ENCODE measurements around the gene ALG9.

DNA sequence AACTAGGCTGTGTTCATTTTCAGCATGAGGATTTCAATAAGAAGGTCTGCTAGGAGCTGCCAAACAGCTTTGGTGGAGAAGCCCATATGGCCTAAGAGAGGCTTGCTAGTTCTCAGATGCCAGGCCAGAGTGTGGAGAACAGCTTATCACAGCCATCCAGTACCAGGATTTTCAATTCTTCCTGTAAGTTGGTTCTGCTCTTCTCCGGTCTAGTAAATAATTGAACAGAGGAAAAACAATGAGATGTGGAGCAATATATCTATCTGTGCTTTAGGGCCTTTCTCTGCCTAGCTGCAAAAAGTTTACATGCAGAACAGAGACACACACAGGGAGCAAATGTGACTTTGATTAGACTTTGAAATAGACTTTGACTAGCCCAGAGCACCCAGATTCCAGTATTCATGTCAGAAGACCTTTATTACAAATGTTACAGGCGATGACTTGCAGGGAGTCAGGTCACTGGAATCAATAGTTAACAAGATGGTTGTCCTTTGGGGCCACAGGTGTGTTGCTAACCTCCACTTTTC lies 85.4 kb downstream of the ALG9 start:
- TF ChIP-seq TCF7L2 (IDR thresholded peaks at IDR 0.05; ENCODE audit: borderline replicate concordance, extremely low read depth, insufficient read depth, insufficient read length), result no peak
- TF ChIP-seq CTCF (IDR thresholded peaks at IDR 0.05 in 2 of 3, conservative IDR thresholded peaks at IDR 0.05 in 1 of 3; ENCODE audit: borderline replicate concordance in 1 of 3, insufficient read depth in 1 of 3, low read depth in 2 of 3, low read length in 2 of 3), result no peak
- TF ChIP-seq POLR2A (IDR thresholded peaks at IDR 0.05; ENCODE audit: borderline replicate concordance, extremely low read depth, insufficient read depth, insufficient read length), result no peak
- TF ChIP-seq POLR2AphosphoS5 (IDR thresholded peaks at IDR 0.05; ENCODE audit: low read depth, low read length), result no peak
- TF ChIP-seq, protein P1, sequence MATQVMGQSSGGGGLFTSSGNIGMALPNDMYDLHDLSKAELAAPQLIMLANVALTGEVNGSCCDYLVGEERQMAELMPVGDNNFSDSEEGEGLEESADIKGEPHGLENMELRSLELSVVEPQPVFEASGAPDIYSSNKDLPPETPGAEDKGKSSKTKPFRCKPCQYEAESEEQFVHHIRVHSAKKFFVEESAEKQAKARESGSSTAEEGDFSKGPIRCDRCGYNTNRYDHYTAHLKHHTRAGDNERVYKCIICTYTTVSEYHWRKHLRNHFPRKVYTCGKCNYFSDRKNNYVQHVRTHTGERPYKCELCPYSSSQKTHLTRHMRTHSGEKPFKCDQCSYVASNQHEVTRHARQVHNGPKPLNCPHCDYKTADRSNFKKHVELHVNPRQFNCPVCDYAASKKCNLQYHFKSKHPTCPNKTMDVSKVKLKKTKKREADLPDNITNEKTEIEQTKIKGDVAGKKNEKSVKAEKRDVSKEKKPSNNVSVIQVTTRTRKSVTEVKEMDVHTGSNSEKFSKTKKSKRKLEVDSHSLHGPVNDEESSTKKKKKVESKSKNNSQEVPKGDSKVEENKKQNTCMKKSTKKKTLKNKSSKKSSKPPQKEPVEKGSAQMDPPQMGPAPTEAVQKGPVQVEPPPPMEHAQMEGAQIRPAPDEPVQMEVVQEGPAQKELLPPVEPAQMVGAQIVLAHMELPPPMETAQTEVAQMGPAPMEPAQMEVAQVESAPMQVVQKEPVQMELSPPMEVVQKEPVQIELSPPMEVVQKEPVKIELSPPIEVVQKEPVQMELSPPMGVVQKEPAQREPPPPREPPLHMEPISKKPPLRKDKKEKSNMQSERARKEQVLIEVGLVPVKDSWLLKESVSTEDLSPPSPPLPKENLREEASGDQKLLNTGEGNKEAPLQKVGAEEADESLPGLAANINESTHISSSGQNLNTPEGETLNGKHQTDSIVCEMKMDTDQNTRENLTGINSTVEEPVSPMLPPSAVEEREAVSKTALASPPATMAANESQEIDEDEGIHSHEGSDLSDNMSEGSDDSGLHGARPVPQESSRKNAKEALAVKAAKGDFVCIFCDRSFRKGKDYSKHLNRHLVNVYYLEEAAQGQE (IDR thresholded peaks at IDR 0.05; ENCODE audit: low read depth), result no peak
- TF ChIP-seq EZH2 (IDR thresholded peaks at IDR 0.05), result no peak
- TF ChIP-seq SIN3A (IDR thresholded peaks at IDR 0.05; ENCODE audit: low read depth), result no peak
- TF ChIP-seq YY1 (IDR thresholded peaks at IDR 0.05; ENCODE audit: extremely low read depth, insufficient replicate concordance, low read depth, low read length), result no peak
- no peak for TF ChIP-seq EZH2phosphoT487 (IDR thresholded peaks at IDR 0.05; ENCODE audit: borderline replicate concordance)
- no peak for TF ChIP-seq CEBPB (IDR thresholded peaks at IDR 0.05; ENCODE audit: low read depth)
- TF ChIP-seq ZBTB33 (IDR thresholded peaks at IDR 0.05; ENCODE audit: extremely low read depth, insufficient replicate concordance, low read length), result no peak
- no peak for TF ChIP-seq ELF1 (IDR thresholded peaks at IDR 0.05; ENCODE audit: borderline replicate concordance, low read depth)
- TF ChIP-seq, protein P2, sequence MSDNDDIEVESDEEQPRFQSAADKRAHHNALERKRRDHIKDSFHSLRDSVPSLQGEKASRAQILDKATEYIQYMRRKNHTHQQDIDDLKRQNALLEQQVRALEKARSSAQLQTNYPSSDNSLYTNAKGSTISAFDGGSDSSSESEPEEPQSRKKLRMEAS (IDR thresholded peaks at IDR 0.05), result no peak

All from HCT116 (cell line).